HCT116 (cell line): ENCODE results near the gene ENOX1. TPM values are rescaled to one million over a fixed set of nuclear protein-coding genes. Genes with fewer than 3 reads are reported as not detected.

Experiments used
- ATAC-seq: fragments of 200-7000 bp; cut with Tn5 transposase; 2 replicates; pipeline ENCODE4 v1.9.1; 2020; ENCODE audit warnings: mild to moderate bottlenecking, moderate library complexity
- BruUV-seq: library from RNA; stranded (reverse); fragments of 400-500 nt; replicated peaks from 2 replicates; lab custom pipeline; 2021; lab: Mats Ljungman, UMichigan
- CTCF ChIA-PET: fragments of 300-600 bp; sonication (Branson Sonifier 250); formaldehyde crosslinking; loops from one replicate; lab custom pipeline; 2021; ENCODE audit warnings: antibody characterized with exemption; lab: Charles Lee
- POLR2A ChIA-PET: fragments of 300-600, 350-600 bp; sonication (Branson Sonifier 250); formaldehyde crosslinking; loops from one replicate; lab custom pipeline; 2021; ENCODE audit warnings: antibody characterized with exemption; lab: Charles Lee
- RAD21 ChIA-PET, 2 experiments: fragments of 300-600 bp; sonication (Branson Sonifier 250); formaldehyde crosslinking; loops; one replicate each; lab custom pipeline; 2023; ENCODE audit warnings: low total read pairs in 2 of 2; ENCODE audit not compliant: uncharacterized antibody in 2 of 2, unreplicated experiment in 2 of 2, low non-redundant PET in 1 of 2; lab: Charles Lee
- DNase-seq: peaks from one replicate; pipeline ENCODE4 v3.0.0-alpha.2; 2010; ENCODE audit warnings: low read depth, low spot score
- H2AFZ ChIP-seq: fragments of 200-600 bp; shearing (Covaris generic), sonication (generic); 2 replicates; pipeline ENCODE4 v1.6.1; 2017; ENCODE audit warnings: low read depth, mixed run types, mixed read lengths, antibody characterized with exemption, low read length; ENCODE audit not compliant: poor library complexity, severe bottlenecking
- H3K27ac ChIP-seq: 2 replicates; pipeline ENCODE4 v1.5.1; 2012; ENCODE audit warnings: low read depth, low read length
- H3K27me3 ChIP-seq: fragments of 200-600 bp; sonication (generic); 2 replicates; pipeline ENCODE4 v1.6.1; 2016; ENCODE audit warnings: mixed run types, low read length, mixed read lengths; ENCODE audit not compliant: insufficient read depth
- H3K36me3 ChIP-seq, 2 experiments: fragments of 200-500 bp in 1 of 2; fragments of 200-600 bp in 1 of 2; sonication (Bioruptor generic) in 1 of 2; sonication (generic) in 1 of 2; 2 replicates each; pipeline versions ENCODE4 v1.5.1 to v1.6.1; 2014 to 2016; ENCODE audit warnings: low read length in 2 of 2, inconsistent platforms in 1 of 2, mixed read lengths in 1 of 2, mixed run types in 1 of 2; ENCODE audit not compliant: insufficient read depth in 2 of 2, control insufficient read depth in 1 of 2
- H3K4me1 ChIP-seq, 2 experiments: fragments of 200-600 bp in 1 of 2; sonication (generic) in 1 of 2; 2 replicates each; pipeline versions ENCODE4 v1.5.1 to v1.6.1; 2012 to 2017; ENCODE audit warnings: low read length in 2 of 2, inconsistent platforms in 1 of 2, mild to moderate bottlenecking in 1 of 2, mixed read lengths in 1 of 2, mixed run types in 1 of 2, moderate library complexity in 1 of 2; ENCODE audit not compliant: insufficient read depth in 2 of 2, control insufficient read depth in 1 of 2
- H3K4me2 ChIP-seq: fragments of 200-600 bp; sonication (generic); 2 replicates; pipeline ENCODE4 v1.6.1; 2017; ENCODE audit warnings: mixed run types, low read length, mixed read lengths
- H3K4me3 ChIP-seq, 2 experiments: fragments of 200-600 bp in 1 of 2; sonication (generic) in 1 of 2; replicated peaks in 1 of 2; 2 replicates each; pipeline ENCODE4 v1.5.1; 2011 to 2016; ENCODE audit warnings: low read length in 2 of 2, control low read depth in 1 of 2, low read depth in 1 of 2, mild to moderate bottlenecking in 1 of 2, mixed read lengths in 1 of 2, mixed run types in 1 of 2
- H3K79me2 ChIP-seq: fragments of 200-600 bp; sonication (generic); 2 replicates; pipeline ENCODE4 v1.6.1; 2017; ENCODE audit warnings: mild to moderate bottlenecking, mixed run types, low read length, moderate library complexity, mixed read lengths; ENCODE audit not compliant: insufficient read depth
- H3K9ac ChIP-seq: fragments of 200-600 bp; sonication (generic); 2 replicates; pipeline ENCODE4 v1.6.1; 2016; ENCODE audit warnings: low read length, mixed read lengths
- H3K9me2 ChIP-seq: fragments of 200-600 bp; sonication (generic), shearing (Covaris generic); 2 replicates; pipeline ENCODE4 v1.6.1; 2017; ENCODE audit warnings: mixed run types, mild to moderate bottlenecking, moderate library complexity; ENCODE audit not compliant: insufficient read depth
- H3K9me3 ChIP-seq, 2 experiments: fragments of 200-500 bp in 1 of 2; fragments of 200-600 bp in 1 of 2; sonication (Bioruptor generic) in 1 of 2; sonication (generic) in 1 of 2; 2 replicates each; pipeline ENCODE4 v1.6.1; 2014 to 2017; ENCODE audit warnings: low read length in 2 of 2, mixed read lengths in 2 of 2, inconsistent platforms in 1 of 2, low read depth in 1 of 2, mild to moderate bottlenecking in 1 of 2, mixed run types in 1 of 2, moderate library complexity in 1 of 2; ENCODE audit not compliant: control insufficient read depth in 1 of 2, insufficient read depth in 1 of 2
- H4K20me1 ChIP-seq: fragments of 200-600 bp; sonication (generic), shearing (Covaris generic); 2 replicates; pipeline ENCODE4 v1.6.1; 2017; ENCODE audit warnings: mixed run types, mild to moderate bottlenecking, moderate library complexity; ENCODE audit not compliant: insufficient read depth
- ELF1 ChIP-seq: IDR thresholded peaks from 2 replicates; pipeline ENCODE4 v1.6.1; 2012; ENCODE audit warnings: low read depth, borderline replicate concordance
- EZH2 ChIP-seq: fragments of 200-600 bp; sonication (generic); IDR thresholded peaks from 2 replicates; pipeline ENCODE4 v1.6.1; 2017; ENCODE audit warnings: antibody characterized with exemption, mixed run types
- EZH2phosphoT487 ChIP-seq: fragments of 200-600 bp; IDR thresholded peaks from 2 replicates; pipeline ENCODE4 v1.6.1; 2018; ENCODE audit warnings: antibody characterized with exemption, borderline replicate concordance
- JUND ChIP-seq: IDR thresholded peaks from 2 replicates; pipeline ENCODE4 v1.6.1; 2012
- POLR2AphosphoS5 ChIP-seq: IDR thresholded peaks from 2 replicates; pipeline ENCODE4 v1.6.1; 2011; ENCODE audit warnings: mild to moderate bottlenecking, low read depth, low read length, moderate library complexity
- SIN3A ChIP-seq: IDR thresholded peaks from 2 replicates; pipeline ENCODE4 v1.6.1; 2012; ENCODE audit warnings: low read depth
- ZFX ChIP-seq: fragments of 450-650 bp; IDR thresholded peaks from 2 replicates; pipeline ENCODE4 v1.6.1; 2017
- intact Hi-C: fragments of 100-400 bp; cut with micrococcal nuclease; formaldehyde crosslinking; loops from 2 replicates; pipeline ENCODE4 v1.10.0; 2022
- total RNA-seq: library from RNA; stranded (reverse); gene quantifications from one replicate; pipeline ENCODE4 v1.2.1, GENCODE V29; 2021; ENCODE audit not compliant: unreplicated experiment
- TF ChIP-seq, protein P1 (sequence below): IDR thresholded peaks from 2 replicates; pipeline ENCODE4 v1.6.1; 2012

Gene ENOX1
- total RNA-seq, 1 experiment from 2014 or later: 4.5 TPM

DNA sequence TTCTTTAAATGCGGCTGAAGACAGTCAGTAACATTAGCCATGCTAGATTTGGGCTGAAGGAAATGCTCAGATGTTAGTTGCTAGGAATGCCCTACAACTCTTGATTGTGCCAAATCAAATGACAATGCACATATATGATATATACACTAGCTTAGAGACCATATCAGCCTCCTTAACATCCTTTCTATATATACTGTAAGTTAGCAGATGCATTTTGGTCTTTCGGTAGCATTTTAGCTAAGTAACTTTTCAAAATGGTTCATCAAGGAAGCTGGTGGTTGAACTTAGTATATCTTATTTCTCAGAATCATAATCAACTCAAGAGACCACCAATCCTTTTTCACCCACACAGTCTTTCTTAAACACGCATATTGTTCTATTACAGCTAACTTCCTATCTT, 14.1 kb upstream of the ENOX1 start:
- Histone ChIP-seq H3K27ac (no peak overlapping the region), H3K9ac (no peak overlapping the region), H3K36me3 (no peaks in the 10 kb centered on the region), H3K9me3 (no peaks in the 10 kb centered on the region), H3K27me3 (no peaks in the 10 kb centered on the region), H3K4me1 (peaks cover 6 to 18% of the 10 kb centered on the region in 2 experiments), H3K79me2 (no peaks in the 10 kb centered on the region), H2AFZ (no peak overlapping the region), H4K20me1 (no peaks in the 10 kb centered on the region), H3K4me3 (no peak overlapping the region), H3K9me2 (no peaks in the 10 kb centered on the region), H3K4me2 (no peak overlapping the region)
- DNase-seq (no peak), ATAC-seq (no peak)
- intact Hi-C loops: loop anchor here (5.0 to 10.0 kb wide), 3 partner anchors 499 to 1136 kb away; no protein-coding TSS in a partner anchor
- TF ChIP-seq SIN3A (no peak), JUND (no peak), EZH2phosphoT487 (no peak), EZH2 (no peak), POLR2AphosphoS5 (no peak)
- TF ChIP-seq, protein P1, sequence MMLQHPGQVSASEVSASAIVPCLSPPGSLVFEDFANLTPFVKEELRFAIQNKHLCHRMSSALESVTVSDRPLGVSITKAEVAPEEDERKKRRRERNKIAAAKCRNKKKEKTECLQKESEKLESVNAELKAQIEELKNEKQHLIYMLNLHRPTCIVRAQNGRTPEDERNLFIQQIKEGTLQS: no peak
- no TSS peak for BruUV-seq
- ChIA-PET CTCF (no interaction called here), POLR2A (no interaction called here), RAD21 (no interaction called here)

DNA sequence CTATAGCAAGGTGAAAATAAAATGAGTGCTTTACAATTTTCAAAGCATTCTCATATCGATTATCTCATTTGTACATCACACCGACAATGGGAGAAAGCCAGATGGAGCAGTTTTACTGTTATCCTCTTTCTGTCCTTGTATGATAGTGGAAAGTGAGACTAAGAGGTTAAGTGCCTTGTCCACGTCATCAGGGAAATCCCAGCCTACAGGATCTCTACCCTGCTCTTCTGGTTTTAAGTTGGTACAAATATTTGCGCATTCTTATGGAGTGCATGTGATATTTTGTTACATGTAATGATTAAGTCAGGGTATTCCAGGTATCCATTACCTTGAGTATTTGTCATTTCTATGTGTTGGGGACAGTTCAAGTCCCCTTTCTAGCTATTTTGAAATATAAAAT, 12.4 kb upstream of the ENOX1 start:
- no peak for ATAC-seq
- Histone ChIP-seq H2AFZ (no peak overlapping the region), H3K27me3 (no peaks in the 10 kb centered on the region), H3K27ac (no peak overlapping the region), H3K9me2 (no peaks in the 10 kb centered on the region), H3K4me2 (no peak overlapping the region), H3K9ac (no peak overlapping the region), H4K20me1 (no peaks in the 10 kb centered on the region), H3K79me2 (no peaks in the 10 kb centered on the region), H3K36me3 (no peaks in the 10 kb centered on the region), H3K4me1 (peaks cover 0 to 6% of the 10 kb centered on the region in 2 experiments; a peak in 1 of 4 replicates), H3K4me3 (no peak overlapping the region), H3K9me3 (no peaks in the 10 kb centered on the region)
- ChIA-PET RAD21 (no interaction called here), CTCF (no interaction called here), POLR2A (no interaction called here)
- no TSS peak for BruUV-seq
- no peak for DNase-seq
- no peak for TF ChIP-seq ZFX
- no peak for TF ChIP-seq ELF1
- intact Hi-C loops: no loop called here
